Neural cell (in vitro differentiated cells): ENCODE data around the gene DENND4C. TPM values are rescaled to one million over a fixed set of nuclear protein-coding genes. Genes with fewer than 3 reads are reported as not detected.

ENCODE experiments used
- H2AFZ ChIP-seq: fragments of 200-600, 300-800 bp; sonication (generic), shearing (Covaris generic); 2 replicates; pipeline ENCODE4 v1.6.0; 2014; ENCODE audit warnings: low read depth, mild to moderate bottlenecking, antibody characterized with exemption, low read length, moderate library complexity
- H3F3A ChIP-seq: fragments of 200-600 bp; shearing (Covaris generic); 2 replicates; pipeline ENCODE4 v1.6.1; 2016; ENCODE audit warnings: mild to moderate bottlenecking, moderate library complexity, mixed read lengths, antibody characterized with exemption, low read length; ENCODE audit not compliant: insufficient read depth, poor library complexity, severe bottlenecking
- H3K27ac ChIP-seq: fragments of 200-600, 300-800 bp; sonication (generic), shearing (Covaris generic); 2 replicates; pipeline ENCODE4 v1.5.1; 2014; ENCODE audit warnings: mild to moderate bottlenecking, low read length, moderate library complexity
- H3K27me3 ChIP-seq: fragments of 300-800, 200-600 bp; sonication (generic), shearing (Covaris generic); 2 replicates; pipeline ENCODE4 v1.6.0; 2014; ENCODE audit warnings: mild to moderate bottlenecking, low read depth, low read length, moderate library complexity; ENCODE audit not compliant: insufficient read depth
- H3K36me3 ChIP-seq: fragments of 300-800, 200-600 bp; sonication (generic), shearing (Covaris generic); 2 replicates; pipeline ENCODE4 v1.5.1; 2014; ENCODE audit warnings: mild to moderate bottlenecking, antibody characterized with exemption, low read length, moderate library complexity; ENCODE audit not compliant: insufficient read depth
- H3K4me2 ChIP-seq: fragments of 300-800, 200-600 bp; sonication (generic), shearing (Covaris generic); 2 replicates; pipeline ENCODE4 v1.6.0; 2014; ENCODE audit warnings: mild to moderate bottlenecking, low read length
- H3K4me3 ChIP-seq: fragments of 300-800, 200-600 bp; sonication (generic), shearing (Covaris generic); 2 replicates; pipeline ENCODE4 v1.5.1; 2014; ENCODE audit warnings: mild to moderate bottlenecking, low read length, moderate library complexity
- H3K79me2 ChIP-seq: fragments of 200-600 bp; shearing (Covaris generic); replicated peaks from 2 replicates; pipeline ENCODE4 v1.6.0; 2014; ENCODE audit warnings: mild to moderate bottlenecking, low read length, moderate library complexity; ENCODE audit not compliant: insufficient read depth
- H3K9ac ChIP-seq: fragments of 300-800, 200-600 bp; sonication (generic), shearing (Covaris generic); 2 replicates; pipeline ENCODE4 v1.6.1; 2016; ENCODE audit warnings: mild to moderate bottlenecking, low read length, mixed read lengths
- H3K9me2 ChIP-seq: fragments of 200-600 bp; shearing (Covaris generic); 2 replicates; pipeline ENCODE4 v1.6.1; 2016; ENCODE audit warnings: mild to moderate bottlenecking, low read length, mixed read lengths; ENCODE audit not compliant: insufficient read depth
- H3K9me3 ChIP-seq: fragments of 200-600, 300-800 bp; sonication (generic), shearing (Covaris generic); 2 replicates; pipeline ENCODE4 v1.6.1; 2016; ENCODE audit warnings: mild to moderate bottlenecking, mixed run types, low read length, moderate library complexity, mixed read lengths
- H4K20me1 ChIP-seq: fragments of 200-600 bp; shearing (Covaris generic); 2 replicates; pipeline ENCODE4 v1.6.1; 2016; ENCODE audit warnings: mild to moderate bottlenecking, mixed run types; ENCODE audit not compliant: insufficient read depth
- EP300 ChIP-seq: fragments of 450-650 bp; conservative IDR thresholded peaks from 2 replicates; pipeline ENCODE4 v1.6.1; 2014; ENCODE audit warnings: antibody characterized with exemption, mild to moderate bottlenecking, moderate library complexity; ENCODE audit not compliant: poor library complexity, severe bottlenecking
- EZH2 ChIP-seq: fragments of 200-600, 300-800 bp; shearing (Covaris generic), sonication (generic); IDR thresholded peaks from 2 replicates; pipeline ENCODE4 v1.6.1; 2014; ENCODE audit warnings: antibody characterized with exemption, low read length, borderline replicate concordance, mild to moderate bottlenecking; ENCODE audit not compliant: insufficient read depth, poor library complexity, severe bottlenecking
- MXI1 ChIP-seq: fragments of 450-650 bp; conservative IDR thresholded peaks from 2 replicates; pipeline ENCODE4 v1.6.1; 2014; ENCODE audit warnings: antibody characterized with exemption, mild to moderate bottlenecking; ENCODE audit not compliant: poor library complexity, severe bottlenecking
- POLR2AphosphoS5 ChIP-seq: IDR thresholded peaks from 2 replicates; pipeline ENCODE4 v1.6.1; 2012
- RAD21 ChIP-seq: fragments of 450-650 bp; conservative IDR thresholded peaks from 2 replicates; pipeline ENCODE4 v1.6.1; 2014; ENCODE audit warnings: antibody characterized with exemption, mild to moderate bottlenecking, moderate library complexity
- TAF1 ChIP-seq: IDR thresholded peaks from 2 replicates; pipeline ENCODE4 v1.6.1; 2012; ENCODE audit warnings: low read depth
- polyA plus RNA-seq: library from polyadenylated mRNA; depleted of rRNA; stranded (reverse); fragments of >200 nt; gene quantifications from 2 replicates; pipeline ENCODE4 v1.2.3, GENCODE V29; 2014
- TF ChIP-seq, protein P1 (sequence below): IDR thresholded peaks from 2 replicates; pipeline ENCODE4 v1.6.1; 2012; ENCODE audit warnings: borderline replicate concordance
- TF ChIP-seq, protein P2 (sequence below): fragments of 450-650 bp; IDR thresholded peaks from 2 replicates; pipeline ENCODE4 v1.5.1; 2014; ENCODE audit warnings: antibody characterized with exemption, mild to moderate bottlenecking, moderate library complexity; ENCODE audit not compliant: poor library complexity, severe bottlenecking

DENND4C gene
- polyA plus RNA-seq, 1 donor from 2014 or later = 51.8 TPM

GRCh38 chr9:19336166-19336565 is 105.7 kb downstream of the DENND4C start:
- Histone ChIP-seq H4K20me1 (no peaks in the 10 kb centered on the region), H3K27ac (no peak overlapping the region), H3K36me3 (no peaks in the 10 kb centered on the region), H3K4me3 (no peak overlapping the region), H3K79me2 (no peaks in the 10 kb centered on the region), H3K27me3 (no peaks in the 10 kb centered on the region), H2AFZ (no peak overlapping the region), H3F3A (no peaks in the 10 kb centered on the region), H3K4me2 (no peak overlapping the region), H3K9me3 (no peaks in the 10 kb centered on the region), H3K9me2 (no peaks in the 10 kb centered on the region), H3K9ac (no peak overlapping the region)
- TF ChIP-seq EZH2 (no peak), RAD21 (no peak), MXI1 (no peak), POLR2AphosphoS5 (no peak)
- TF ChIP-seq, protein P1, sequence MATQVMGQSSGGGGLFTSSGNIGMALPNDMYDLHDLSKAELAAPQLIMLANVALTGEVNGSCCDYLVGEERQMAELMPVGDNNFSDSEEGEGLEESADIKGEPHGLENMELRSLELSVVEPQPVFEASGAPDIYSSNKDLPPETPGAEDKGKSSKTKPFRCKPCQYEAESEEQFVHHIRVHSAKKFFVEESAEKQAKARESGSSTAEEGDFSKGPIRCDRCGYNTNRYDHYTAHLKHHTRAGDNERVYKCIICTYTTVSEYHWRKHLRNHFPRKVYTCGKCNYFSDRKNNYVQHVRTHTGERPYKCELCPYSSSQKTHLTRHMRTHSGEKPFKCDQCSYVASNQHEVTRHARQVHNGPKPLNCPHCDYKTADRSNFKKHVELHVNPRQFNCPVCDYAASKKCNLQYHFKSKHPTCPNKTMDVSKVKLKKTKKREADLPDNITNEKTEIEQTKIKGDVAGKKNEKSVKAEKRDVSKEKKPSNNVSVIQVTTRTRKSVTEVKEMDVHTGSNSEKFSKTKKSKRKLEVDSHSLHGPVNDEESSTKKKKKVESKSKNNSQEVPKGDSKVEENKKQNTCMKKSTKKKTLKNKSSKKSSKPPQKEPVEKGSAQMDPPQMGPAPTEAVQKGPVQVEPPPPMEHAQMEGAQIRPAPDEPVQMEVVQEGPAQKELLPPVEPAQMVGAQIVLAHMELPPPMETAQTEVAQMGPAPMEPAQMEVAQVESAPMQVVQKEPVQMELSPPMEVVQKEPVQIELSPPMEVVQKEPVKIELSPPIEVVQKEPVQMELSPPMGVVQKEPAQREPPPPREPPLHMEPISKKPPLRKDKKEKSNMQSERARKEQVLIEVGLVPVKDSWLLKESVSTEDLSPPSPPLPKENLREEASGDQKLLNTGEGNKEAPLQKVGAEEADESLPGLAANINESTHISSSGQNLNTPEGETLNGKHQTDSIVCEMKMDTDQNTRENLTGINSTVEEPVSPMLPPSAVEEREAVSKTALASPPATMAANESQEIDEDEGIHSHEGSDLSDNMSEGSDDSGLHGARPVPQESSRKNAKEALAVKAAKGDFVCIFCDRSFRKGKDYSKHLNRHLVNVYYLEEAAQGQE = no peak

DNA sequence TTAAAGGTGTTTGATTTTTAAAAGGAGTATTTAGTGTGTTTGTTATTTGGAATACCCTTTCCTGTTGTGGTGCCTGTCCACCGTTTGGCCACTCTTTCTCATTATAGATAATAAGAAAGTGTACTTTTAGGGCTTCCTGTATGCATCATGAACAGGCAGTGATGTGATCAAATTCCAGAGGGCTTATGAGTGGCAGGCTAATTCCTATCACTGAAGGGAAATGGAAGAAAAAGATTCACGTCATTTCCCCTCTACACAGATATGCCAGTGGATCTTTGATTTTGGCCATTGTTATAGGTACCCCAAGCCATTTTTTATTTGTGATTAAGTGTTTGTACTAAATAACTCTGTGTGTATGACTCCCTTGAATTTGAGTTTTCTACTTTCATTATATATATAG is 112.5 kb downstream of the DENND4C start:
- no peak overlapping the region for H3K4me3 ChIP-seq
- no peaks in the 10 kb centered on the region for H3K27me3 ChIP-seq
- no peaks in the 10 kb centered on the region for H3K9me3 ChIP-seq
- no peak overlapping the region for H3K27ac ChIP-seq
- TF ChIP-seq, protein P1 = no peak
- TF ChIP-seq EP300 = no peak
- TF ChIP-seq TAF1 = no peak
- TF ChIP-seq MXI1 = no peak
- H3K79me2 ChIP-seq = no peaks in the 10 kb centered on the region
- no peaks in the 10 kb centered on the region for H3K36me3 ChIP-seq
- H4K20me1 ChIP-seq = no peaks in the 10 kb centered on the region
- H2AFZ ChIP-seq = no peak overlapping the region
- H3K9ac ChIP-seq = no peak overlapping the region
- no peak overlapping the region for H3K4me2 ChIP-seq
- H3F3A ChIP-seq = no peaks in the 10 kb centered on the region
- H3K9me2 ChIP-seq = no peaks in the 10 kb centered on the region

DNA sequence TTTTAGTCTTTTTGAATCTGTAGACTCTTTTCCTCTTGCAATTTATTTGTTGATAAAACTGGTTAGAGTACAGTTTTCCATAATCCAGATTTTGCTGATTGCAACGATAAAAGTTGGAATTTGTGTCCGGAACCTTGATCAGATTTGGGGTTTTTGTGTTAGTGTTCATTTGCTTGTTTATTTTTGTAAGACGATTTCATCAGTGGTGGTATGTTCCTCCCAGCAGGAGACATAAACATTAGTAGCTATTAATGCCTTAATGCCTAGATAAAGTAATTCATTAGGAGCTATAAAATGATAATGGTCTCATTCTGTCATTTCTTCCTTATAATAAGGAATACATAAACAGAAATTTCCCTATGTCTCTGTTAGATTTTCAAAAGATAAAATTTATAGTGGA is 128.2 kb downstream of the DENND4C start:
- peaks cover 9% of the 10 kb centered on the region for H3K36me3 ChIP-seq
- TF ChIP-seq RAD21 (no peak), EZH2 (no peak)
- TF ChIP-seq, protein P2, sequence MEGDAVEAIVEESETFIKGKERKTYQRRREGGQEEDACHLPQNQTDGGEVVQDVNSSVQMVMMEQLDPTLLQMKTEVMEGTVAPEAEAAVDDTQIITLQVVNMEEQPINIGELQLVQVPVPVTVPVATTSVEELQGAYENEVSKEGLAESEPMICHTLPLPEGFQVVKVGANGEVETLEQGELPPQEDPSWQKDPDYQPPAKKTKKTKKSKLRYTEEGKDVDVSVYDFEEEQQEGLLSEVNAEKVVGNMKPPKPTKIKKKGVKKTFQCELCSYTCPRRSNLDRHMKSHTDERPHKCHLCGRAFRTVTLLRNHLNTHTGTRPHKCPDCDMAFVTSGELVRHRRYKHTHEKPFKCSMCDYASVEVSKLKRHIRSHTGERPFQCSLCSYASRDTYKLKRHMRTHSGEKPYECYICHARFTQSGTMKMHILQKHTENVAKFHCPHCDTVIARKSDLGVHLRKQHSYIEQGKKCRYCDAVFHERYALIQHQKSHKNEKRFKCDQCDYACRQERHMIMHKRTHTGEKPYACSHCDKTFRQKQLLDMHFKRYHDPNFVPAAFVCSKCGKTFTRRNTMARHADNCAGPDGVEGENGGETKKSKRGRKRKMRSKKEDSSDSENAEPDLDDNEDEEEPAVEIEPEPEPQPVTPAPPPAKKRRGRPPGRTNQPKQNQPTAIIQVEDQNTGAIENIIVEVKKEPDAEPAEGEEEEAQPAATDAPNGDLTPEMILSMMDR = no peak
- H3K4me3 ChIP-seq = no peak overlapping the region
- no peaks in the 10 kb centered on the region for H3K79me2 ChIP-seq
- no peak overlapping the region for H3K4me2 ChIP-seq
- H2AFZ ChIP-seq = no peak overlapping the region
- no peak overlapping the region for H3K9ac ChIP-seq
- H3K27ac ChIP-seq = no peak overlapping the region
- no peaks in the 10 kb centered on the region for H3F3A ChIP-seq
- H3K27me3 ChIP-seq = no peaks in the 10 kb centered on the region
- no peaks in the 10 kb centered on the region for H3K9me2 ChIP-seq
- H4K20me1 ChIP-seq = no peaks in the 10 kb centered on the region
- H3K9me3 ChIP-seq = no peaks in the 10 kb centered on the region
